Tibial artery (tissue), 4 donors: ENCODE measurements around the gene ZNF587B.
A peak's percentile ranks its signal among the peaks of the same experiment; 100 is the strongest.
"Not testable (repeated sequence)": the region's sequence is repeated elsewhere in the genome, so short reads cannot be mapped to it uniquely, and the experiment has no call there.

Experiments
- DNase-seq, 2 donors: peaks; one replicate each; pipeline ENCODE4 v3.0.0-alpha.2; 2019
- H3K27ac ChIP-seq, 2 donors: fragments of 200-600 bp; sonication (generic) in 1 of 2; 1 replicate in 1 of 2; 2 replicates in 1 of 2; pipeline ENCODE4 v1.5.1; 2018 to 2019; ENCODE audit warnings: mild to moderate bottlenecking in 1 of 2
- H3K27me3 ChIP-seq, 2 donors: fragments of 200-600 bp; sonication (generic) in 1 of 2; one replicate each; pipeline versions ENCODE4 v1.5.1 to v1.6.0; 2016 to 2019
- H3K36me3 ChIP-seq, 3 donors: fragments of 200-600 bp; sonication (generic) in 2 of 3; one replicate each; pipeline ENCODE4 v1.5.1; 2016 to 2019; ENCODE audit warnings: mild to moderate bottlenecking in 2 of 3
- H3K4me1 ChIP-seq, 4 donors: fragments of 200-600 bp; sonication (generic) in 2 of 4; 1 replicate in 3 of 4; 2 replicates in 1 of 4; pipeline ENCODE4 v1.5.1; 2016 to 2019
- H3K4me3 ChIP-seq, 2 donors: fragments of 200-600 bp; sonication (generic) in 1 of 2; 1 replicate in 1 of 2; 2 replicates in 1 of 2; pipeline ENCODE4 v1.5.1; 2018 to 2019; ENCODE audit warnings: mild to moderate bottlenecking in 2 of 2
- H3K9me3 ChIP-seq, 3 donors: fragments of 200-600 bp; sonication (generic) in 1 of 3; one replicate each; pipeline ENCODE4 v1.5.1; 2016 to 2019
- intact Hi-C: fragments of 100-400 bp; cut with DNase I; formaldehyde crosslinking; loops from one replicate; pipeline ENCODE4 v1.15.0; 2023; ENCODE audit warnings: low total_unique reads
- TF ChIP-seq, protein P1 (sequence below), 2 experiments: fragments of 200-600 bp in 1 of 2; fragments of 450-650 bp in 1 of 2; IDR thresholded peaks; one replicate each; pipeline ENCODE4 v1.5.1; 2017 to 2019; ENCODE audit warnings: antibody characterized with exemption in 2 of 2, mild to moderate bottlenecking in 1 of 2, moderate library complexity in 1 of 2

Gene ZNF587B

DNA sequence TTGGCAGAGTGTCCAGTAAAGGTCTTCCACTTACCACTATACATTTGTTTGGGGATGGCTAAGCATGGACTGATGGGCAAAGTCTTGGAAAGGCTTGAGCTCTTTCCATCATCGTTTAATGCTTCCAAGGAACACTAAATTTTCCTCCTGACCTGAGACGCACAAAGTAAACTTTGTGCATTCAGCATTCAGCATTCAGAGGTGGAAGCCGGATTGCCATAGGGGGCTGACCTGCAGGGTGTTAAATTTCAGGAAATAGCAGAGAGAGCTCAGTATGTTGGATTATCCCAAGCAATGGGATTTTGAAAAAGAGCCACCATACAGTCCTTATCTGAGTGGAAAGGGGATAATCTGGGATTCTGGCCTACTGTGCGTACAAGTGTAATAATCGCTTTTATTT lies 29.4 kb upstream of the ZNF587B start:
- H3K36me3 ChIP-seq = peaks cover 8 to 15% (median 15%) of the 10 kb centered on the region in 3 donors
- no peak for DNase-seq
- H3K27ac ChIP-seq = no peak overlapping the region
- peaks cover 0 to 25% (median 12%) of the 10 kb centered on the region in 4 donors for H3K4me1 ChIP-seq
- TF ChIP-seq, protein P1, sequence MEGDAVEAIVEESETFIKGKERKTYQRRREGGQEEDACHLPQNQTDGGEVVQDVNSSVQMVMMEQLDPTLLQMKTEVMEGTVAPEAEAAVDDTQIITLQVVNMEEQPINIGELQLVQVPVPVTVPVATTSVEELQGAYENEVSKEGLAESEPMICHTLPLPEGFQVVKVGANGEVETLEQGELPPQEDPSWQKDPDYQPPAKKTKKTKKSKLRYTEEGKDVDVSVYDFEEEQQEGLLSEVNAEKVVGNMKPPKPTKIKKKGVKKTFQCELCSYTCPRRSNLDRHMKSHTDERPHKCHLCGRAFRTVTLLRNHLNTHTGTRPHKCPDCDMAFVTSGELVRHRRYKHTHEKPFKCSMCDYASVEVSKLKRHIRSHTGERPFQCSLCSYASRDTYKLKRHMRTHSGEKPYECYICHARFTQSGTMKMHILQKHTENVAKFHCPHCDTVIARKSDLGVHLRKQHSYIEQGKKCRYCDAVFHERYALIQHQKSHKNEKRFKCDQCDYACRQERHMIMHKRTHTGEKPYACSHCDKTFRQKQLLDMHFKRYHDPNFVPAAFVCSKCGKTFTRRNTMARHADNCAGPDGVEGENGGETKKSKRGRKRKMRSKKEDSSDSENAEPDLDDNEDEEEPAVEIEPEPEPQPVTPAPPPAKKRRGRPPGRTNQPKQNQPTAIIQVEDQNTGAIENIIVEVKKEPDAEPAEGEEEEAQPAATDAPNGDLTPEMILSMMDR (IDR thresholded peaks at IDR 0.05) = no peak
- intact Hi-C loops = no loop called here
- H3K9me3 ChIP-seq = peaks cover 0 to 10% (median 0%) of the 10 kb centered on the region in 3 donors
- H3K4me3 ChIP-seq = no peak overlapping the region
- H3K27me3 ChIP-seq = no peaks in the 10 kb centered on the region

DNA sequence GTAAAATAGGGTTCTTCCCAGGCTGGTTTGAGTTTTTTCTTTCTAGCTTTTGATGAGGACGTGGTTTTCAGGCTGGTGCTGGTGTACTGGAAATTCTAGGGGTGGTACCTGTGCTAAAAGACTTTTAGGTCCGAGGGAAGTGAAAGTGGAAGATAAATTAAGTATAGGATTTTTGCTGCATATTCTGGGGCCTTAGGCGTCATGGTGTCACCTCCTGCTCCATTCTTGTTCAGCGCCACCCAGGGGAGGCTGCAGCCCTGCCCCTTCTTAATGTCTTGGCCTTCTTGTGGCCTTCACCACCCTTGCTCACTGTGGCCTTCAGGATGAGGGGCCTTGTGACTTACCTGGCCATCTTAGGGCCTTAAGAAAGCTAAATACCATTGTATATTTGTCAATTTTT lies 27.8 kb upstream of the ZNF587B start:
- intact Hi-C loops = no loop called here
- Histone ChIP-seq H3K36me3 (peaks cover 0 to 15% (median under 1%) of the 10 kb centered on the region in 3 donors), H3K4me1 (peaks cover 0 to 27% (median 12%) of the 10 kb centered on the region in 4 donors), H3K9me3 (no peaks in the 10 kb centered on the region), H3K4me3 (no peak overlapping the region), H3K27ac (no peak overlapping the region), H3K27me3 (no peaks in the 10 kb centered on the region)
- no peak for DNase-seq
- TF ChIP-seq, protein P1 (IDR thresholded peaks at IDR 0.05) = no peak

DNA sequence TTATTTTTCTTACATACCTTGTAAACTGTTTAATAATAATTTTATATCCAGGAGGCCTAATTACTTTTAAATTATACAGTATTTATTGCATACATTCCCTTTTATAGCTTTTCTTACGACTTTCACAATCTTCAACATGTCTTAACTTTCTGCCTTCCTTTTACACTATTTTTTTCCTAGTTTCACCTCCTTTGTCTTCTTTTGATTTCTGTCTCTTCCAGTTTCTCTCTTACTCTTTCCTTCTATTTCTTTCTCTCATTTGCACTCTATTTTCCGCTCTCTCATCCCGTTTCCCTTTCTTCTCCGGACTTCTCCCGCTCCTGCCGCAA lies 26.9 kb upstream of the ZNF587B start:
- H3K4me3 ChIP-seq = peak overlapping the region; percentile 60 to 66
- H3K27me3 ChIP-seq = no peaks in the 10 kb centered on the region
- intact Hi-C loops = no loop called here
- peak overlapping the region; percentile 78 to 82 for H3K27ac ChIP-seq
- H3K36me3 ChIP-seq = peaks cover 7 to 25% (median 11%) of the 10 kb centered on the region in 3 donors
- no peak for DNase-seq
- TF ChIP-seq, protein P1 (IDR thresholded peaks at IDR 0.05) = no peak
- peaks cover 0 to 27% (median 12%) of the 10 kb centered on the region in 4 donors for H3K4me1 ChIP-seq
- no peaks in the 10 kb centered on the region for H3K9me3 ChIP-seq

DNA sequence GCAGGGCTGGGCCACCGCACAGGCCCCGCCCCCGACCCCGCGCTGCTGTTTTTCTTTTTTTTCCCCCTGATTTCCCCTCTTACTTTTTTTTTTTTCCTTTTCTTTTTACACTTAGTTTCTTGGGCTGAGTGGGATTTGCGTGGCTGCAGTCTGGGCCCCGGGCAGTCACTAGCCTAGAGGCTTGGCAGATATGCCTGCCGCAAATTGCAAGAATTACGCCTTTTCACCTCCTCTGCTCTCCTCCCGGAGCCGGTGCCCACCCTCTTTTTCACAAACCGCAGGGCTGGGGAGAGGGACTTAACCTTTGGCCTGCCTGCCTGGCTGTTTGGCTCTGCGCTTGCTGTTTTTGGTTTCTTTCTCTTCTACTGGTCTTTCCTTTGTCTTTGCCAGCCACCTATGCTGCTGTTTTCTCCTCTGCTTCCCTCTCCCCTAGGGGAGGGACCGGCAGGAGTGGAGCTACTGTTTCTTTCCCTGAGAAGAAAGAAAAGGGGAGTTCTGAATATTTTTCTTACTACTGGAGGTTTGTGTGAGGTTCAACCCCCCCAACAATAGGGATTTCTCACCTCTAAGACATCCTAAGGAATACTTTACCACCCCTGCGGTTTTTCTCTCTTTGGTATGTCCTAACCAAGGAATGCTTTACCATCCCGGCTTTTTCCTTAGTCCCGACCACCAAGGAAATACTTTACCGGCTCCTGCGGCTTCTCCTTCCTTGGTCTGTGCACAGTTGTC lies 26.3 kb upstream of the ZNF587B start:
- Histone ChIP-seq H3K27ac (peak overlapping the region; percentile 78 to 82), H3K27me3 (no peaks in the 10 kb centered on the region), H3K36me3 (peaks cover 10 to 29% (median 15%) of the 10 kb centered on the region in 3 donors), H3K4me3 (peak overlapping the region; percentile 60 to 66), H3K9me3 (no peaks in the 10 kb centered on the region), H3K4me1 (peaks cover 0 to 26% (median 12%) of the 10 kb centered on the region in 4 donors)
- TF ChIP-seq, protein P1 (IDR thresholded peaks at IDR 0.05) = no peak
- intact Hi-C loops = no loop called here
- DNase-seq = no peak

DNA sequence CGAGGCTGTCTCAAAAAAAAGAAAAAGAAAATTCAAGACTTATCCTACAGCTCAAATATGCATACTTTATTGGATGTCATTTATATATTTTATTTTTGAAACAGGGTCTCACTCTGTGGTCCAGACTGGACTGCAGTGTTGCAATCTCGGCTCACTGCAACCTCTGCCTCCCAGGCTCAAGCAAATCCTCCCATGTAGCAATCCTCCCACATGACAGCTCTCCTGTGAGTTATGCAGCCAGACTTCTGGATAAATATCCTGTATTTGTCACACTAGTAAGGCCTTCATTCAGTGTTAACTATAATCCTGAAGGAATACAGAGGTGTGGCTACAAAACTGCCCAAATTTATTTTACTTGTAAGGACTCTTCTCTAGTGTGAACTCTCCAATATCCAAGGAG lies 22.6 kb upstream of the ZNF587B start:
- Histone ChIP-seq H3K4me3 (no peak overlapping the region), H3K9me3 (no peaks in the 10 kb centered on the region), H3K4me1 (peaks cover 0 to 20% (median 12%) of the 10 kb centered on the region in 4 donors), H3K36me3 (peaks cover 33 to 44% (median 42%) of the 10 kb centered on the region in 3 donors), H3K27ac (no peak overlapping the region), H3K27me3 (no peaks in the 10 kb centered on the region)
- TF ChIP-seq, protein P1 (IDR thresholded peaks at IDR 0.05) = no peak
- no peak for DNase-seq
- intact Hi-C loops = no loop called here

DNA sequence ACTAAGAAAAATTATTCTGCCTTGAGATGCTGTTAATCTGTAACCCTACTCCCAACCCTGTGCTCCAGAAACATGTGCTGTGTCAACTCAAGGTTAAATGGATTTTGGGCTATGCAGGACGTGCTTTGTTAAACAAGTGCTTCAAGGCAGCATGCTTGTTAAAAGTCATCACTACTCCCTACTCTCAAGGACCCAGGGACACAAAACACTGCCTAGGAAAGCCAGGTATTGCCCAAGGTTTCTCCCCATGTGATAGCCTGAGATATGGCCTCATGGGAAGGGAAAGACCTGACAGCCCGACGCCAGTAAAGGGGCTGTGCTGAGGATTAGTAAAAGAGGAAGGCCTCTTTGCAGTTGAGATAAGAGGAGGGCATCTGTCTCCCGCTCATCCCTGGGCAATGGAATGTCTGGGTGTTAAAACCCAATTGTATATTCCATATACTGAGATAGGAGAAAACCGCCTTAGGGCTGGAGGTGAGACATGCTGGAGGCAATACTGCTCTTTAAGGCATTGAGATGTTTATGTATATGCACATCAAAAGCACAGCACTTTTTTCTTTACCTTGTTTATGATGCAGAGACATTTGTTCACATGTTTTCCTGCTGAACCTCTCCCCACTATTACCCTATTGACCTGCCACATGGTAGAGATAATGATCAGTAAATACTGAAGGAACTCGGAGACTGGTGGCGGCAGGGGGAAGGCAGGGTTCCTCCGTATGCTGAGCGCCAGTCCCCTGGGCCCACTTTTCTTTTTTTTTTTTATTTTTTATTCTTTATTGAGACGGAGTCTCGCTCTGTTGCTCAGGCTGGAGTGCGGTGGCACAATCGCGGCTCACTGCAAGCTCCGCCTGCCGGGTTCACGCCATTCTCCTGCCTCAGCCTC lies 19.4 kb upstream of the ZNF587B start:
- not testable (repeated sequence) for H3K4me3 ChIP-seq, H3K27me3 ChIP-seq, DNase-seq, H3K9me3 ChIP-seq, H3K27ac ChIP-seq
- intact Hi-C loops = loop anchor here (10.0 kb wide), 1 partner anchor 66 kb away; the partner anchor contains the start of gene ZNF776
- peaks cover 33 to 46% (median 42%) of the 10 kb centered on the region in 3 donors for H3K36me3 ChIP-seq
- peaks cover 0 to 22% (median 16%) of the 10 kb centered on the region in 4 donors for H3K4me1 ChIP-seq
